Vagina (tissue), 2 donors: ENCODE results near the gene UNC5B. TPM values are rescaled to one million over a fixed set of nuclear protein-coding genes. Genes with fewer than 3 reads are reported as not detected.

ENCODE experiments used
- DNase-seq, 2 donors: peaks; one replicate each; pipeline ENCODE4 v3.0.0-alpha.2; 2017; ENCODE audit errors: extremely low spot score in 2 of 2
- H3K27ac ChIP-seq: fragments of 200-600 bp; sonication (generic); one replicate; pipeline ENCODE4 v1.5.1; 2019
- H3K27me3 ChIP-seq: fragments of 200-600 bp; sonication (generic); one replicate; pipeline ENCODE4 v1.5.1; 2019
- H3K36me3 ChIP-seq, 2 donors: fragments of 200-600 bp; sonication (generic); one replicate each; pipeline ENCODE4 v1.5.1; 2017 to 2019
- H3K4me1 ChIP-seq: fragments of 200-600 bp; sonication (generic); one replicate; pipeline ENCODE4 v1.5.1; 2019
- H3K4me3 ChIP-seq, 2 donors: fragments of 200-600 bp; sonication (generic); 1 replicate in 1 of 2; 2 replicates in 1 of 2; pipeline ENCODE4 v1.5.1; 2016 to 2019
- H3K9me3 ChIP-seq: fragments of 200-600 bp; sonication (generic); one replicate; pipeline ENCODE4 v1.5.1; 2019
- POLR2A ChIP-seq, 2 donors: fragments of 450-650 bp; IDR thresholded peaks; one replicate each; pipeline ENCODE4 v1.6.1; 2017; ENCODE audit warnings: antibody characterized with exemption in 2 of 2, mild to moderate bottlenecking in 2 of 2, moderate library complexity in 2 of 2
- POLR2AphosphoS5 ChIP-seq, 2 donors: sonication (generic); formaldehyde crosslinking; IDR thresholded peaks; one replicate each; pipeline ENCODE4 v1.9.0; 2017; ENCODE audit warnings: antibody characterized with exemption in 2 of 2, mild to moderate bottlenecking in 2 of 2, low read depth in 1 of 2; ENCODE audit not compliant: insufficient read depth in 1 of 2
- intact Hi-C: fragments of 100-400 bp; cut with DNase I; formaldehyde crosslinking; loops from one replicate; pipeline ENCODE4 v1.15.1; 2023
- total RNA-seq: library from RNA; depleted of rRNA; stranded (reverse); fragments of >200 nt; gene quantifications from one replicate; pipeline ENCODE4 v1.2.3, GENCODE V29; 2016
- TF ChIP-seq, protein P1 (sequence below), 3 experiments: fragments of 450-650 bp in 2 of 3; fragments of 200-600 bp in 1 of 3; sonication (generic) in 1 of 3; IDR thresholded peaks; one replicate each; pipeline ENCODE4 v1.5.1; 2017 to 2019; ENCODE audit warnings: antibody characterized with exemption in 3 of 3, mild to moderate bottlenecking in 2 of 3, moderate library complexity in 2 of 3

The UNC5B gene
- total RNA-seq, 1 donor from 2014 or later: 24.3 TPM

DNA sequence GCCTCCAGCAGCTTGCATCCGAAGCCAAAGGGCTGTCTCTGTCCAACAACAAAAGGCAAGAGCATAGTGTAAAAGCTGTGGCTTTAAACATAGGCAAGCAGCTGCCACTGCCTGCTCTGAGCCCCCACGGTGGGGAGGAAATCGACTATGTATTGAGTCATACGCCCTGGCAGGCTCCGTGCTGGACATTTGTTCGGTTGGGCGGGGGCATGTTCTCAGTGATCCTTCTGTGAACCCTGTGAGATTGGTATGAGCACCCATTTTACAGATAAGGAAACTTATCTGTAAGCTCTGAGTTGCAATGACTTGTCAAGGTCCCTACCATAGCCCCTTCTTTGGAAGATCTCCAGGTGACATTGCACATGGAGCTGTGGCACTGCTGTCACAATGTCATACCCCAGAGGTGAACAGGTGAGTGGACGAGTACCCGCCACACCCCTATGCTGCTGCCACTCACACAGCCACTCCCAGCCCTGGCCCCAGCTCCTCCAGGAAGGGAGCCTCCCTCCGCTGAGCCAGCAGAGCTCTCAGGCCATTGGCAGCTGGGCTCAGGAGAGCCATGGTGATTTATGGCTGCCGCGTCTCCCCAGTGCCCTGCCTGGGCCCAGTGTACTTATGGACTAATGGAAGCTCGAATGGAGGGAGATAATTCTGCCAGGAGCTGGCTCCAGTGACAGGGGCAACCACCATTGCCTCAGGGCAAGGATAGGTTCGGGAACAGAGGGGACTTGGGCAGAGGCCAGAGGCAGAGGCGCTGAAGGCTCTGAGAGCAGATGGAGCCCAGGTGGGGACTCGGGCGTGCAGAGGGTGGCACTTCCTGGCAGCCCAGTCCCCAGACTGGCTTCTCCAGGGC, 43.7 kb downstream of the UNC5B start:
- Histone ChIP-seq H3K4me1 (peaks cover 77% of the 10 kb centered on the region), H3K36me3 (no peaks in the 10 kb centered on the region)

DNA sequence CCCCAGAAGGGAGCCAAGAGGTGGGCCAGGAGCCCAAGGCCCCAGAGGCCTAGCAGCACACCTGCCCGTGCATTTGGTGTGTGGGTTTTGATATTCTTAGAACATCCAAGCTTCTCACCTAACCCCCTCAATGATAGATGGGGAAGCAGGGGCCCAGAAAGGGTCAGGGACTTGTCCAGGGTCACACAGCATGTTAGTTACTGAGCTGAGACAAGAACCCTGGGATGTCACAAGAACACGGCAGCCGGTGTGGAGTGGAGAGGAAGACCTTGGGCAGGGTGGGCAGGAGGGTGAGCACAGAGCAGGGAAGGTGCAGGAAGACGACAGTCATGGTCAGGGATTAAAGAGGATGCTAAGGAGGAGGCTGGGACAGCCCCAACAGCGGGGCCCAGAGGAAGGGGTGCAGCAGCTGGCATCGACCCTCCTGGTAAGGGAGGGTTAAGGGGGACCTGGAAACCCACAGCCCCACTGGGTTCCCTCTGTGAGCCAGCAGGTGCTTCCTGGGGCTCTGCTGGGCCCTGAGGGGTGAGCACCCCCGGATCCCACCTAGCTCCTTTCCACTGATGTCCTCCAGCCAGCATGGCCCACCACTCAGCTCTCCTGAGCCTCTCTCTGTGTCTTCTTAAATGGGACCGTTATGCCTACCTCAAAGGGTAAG, 44.4 kb downstream of the UNC5B start:
- Histone ChIP-seq H3K9me3 (no peaks in the 10 kb centered on the region), H3K27me3 (no peaks in the 10 kb centered on the region), H3K4me3 (no peak overlapping the region), H3K4me1 (peaks cover 85% of the 10 kb centered on the region), H3K27ac (peak overlapping the region; percentile 42), H3K36me3 (no peaks in the 10 kb centered on the region)
- DNase-seq: no peak
- intact Hi-C loops: no loop called here
- TF ChIP-seq, protein P1, sequence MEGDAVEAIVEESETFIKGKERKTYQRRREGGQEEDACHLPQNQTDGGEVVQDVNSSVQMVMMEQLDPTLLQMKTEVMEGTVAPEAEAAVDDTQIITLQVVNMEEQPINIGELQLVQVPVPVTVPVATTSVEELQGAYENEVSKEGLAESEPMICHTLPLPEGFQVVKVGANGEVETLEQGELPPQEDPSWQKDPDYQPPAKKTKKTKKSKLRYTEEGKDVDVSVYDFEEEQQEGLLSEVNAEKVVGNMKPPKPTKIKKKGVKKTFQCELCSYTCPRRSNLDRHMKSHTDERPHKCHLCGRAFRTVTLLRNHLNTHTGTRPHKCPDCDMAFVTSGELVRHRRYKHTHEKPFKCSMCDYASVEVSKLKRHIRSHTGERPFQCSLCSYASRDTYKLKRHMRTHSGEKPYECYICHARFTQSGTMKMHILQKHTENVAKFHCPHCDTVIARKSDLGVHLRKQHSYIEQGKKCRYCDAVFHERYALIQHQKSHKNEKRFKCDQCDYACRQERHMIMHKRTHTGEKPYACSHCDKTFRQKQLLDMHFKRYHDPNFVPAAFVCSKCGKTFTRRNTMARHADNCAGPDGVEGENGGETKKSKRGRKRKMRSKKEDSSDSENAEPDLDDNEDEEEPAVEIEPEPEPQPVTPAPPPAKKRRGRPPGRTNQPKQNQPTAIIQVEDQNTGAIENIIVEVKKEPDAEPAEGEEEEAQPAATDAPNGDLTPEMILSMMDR (IDR thresholded peaks at IDR 0.05): no peak
- no peak for TF ChIP-seq POLR2A (IDR thresholded peaks at IDR 0.05)

More for the DNA sequence above, 43.7 kb downstream of the UNC5B start:
- intact Hi-C loops: no loop called here
- Histone ChIP-seq H3K9me3 (no peaks in the 10 kb centered on the region), H3K4me3 (no peak overlapping the region), H3K27me3 (no peaks in the 10 kb centered on the region), H3K27ac (peak overlapping the region; percentile 42)
- no peak for DNase-seq
- no peak for TF ChIP-seq POLR2A (IDR thresholded peaks at IDR 0.05)
- TF ChIP-seq, protein P1 (IDR thresholded peaks at IDR 0.05): no peak
- peak in 1 of 2 donors; percentile 34 for TF ChIP-seq POLR2AphosphoS5 (IDR thresholded peaks at IDR 0.05; ENCODE audit: insufficient read depth in 1 of 2, low read depth in 1 of 2)

DNA sequence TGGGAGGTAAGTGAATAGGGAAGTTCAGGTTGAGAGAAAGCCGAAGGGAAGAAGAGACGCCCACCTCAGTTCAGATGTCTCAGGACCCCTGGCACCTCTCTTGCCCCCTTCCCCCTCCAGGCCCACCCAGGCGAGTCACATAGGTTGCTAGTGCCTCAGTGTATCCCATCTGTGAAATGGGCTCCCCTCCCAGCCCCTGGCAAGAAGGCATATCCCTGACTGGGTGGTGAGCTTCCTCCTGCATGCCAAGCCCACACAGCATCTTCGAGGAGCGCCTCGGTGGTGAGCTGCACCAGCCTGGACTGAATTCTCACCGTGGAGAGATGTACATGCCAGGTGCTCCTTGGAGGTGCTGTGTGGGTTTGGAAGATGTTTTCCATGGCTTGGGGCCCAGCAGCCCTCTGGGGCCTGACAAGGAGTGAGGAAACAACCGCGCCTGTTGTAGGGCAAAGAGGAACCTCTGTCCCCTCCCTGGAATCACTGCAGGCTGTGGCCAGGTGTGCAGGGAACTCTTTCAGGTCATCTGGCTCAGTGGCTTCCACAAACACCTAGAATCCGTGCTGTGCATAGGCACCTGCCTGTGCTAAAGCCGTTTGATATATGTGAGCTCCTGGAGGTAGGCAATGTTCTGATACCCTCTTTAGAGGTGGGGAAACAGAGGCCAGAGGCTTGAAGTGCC, 45.1 kb downstream of the UNC5B start:
- intact Hi-C loops: no loop called here
- no peak for DNase-seq
- no peaks in the 10 kb centered on the region for H3K9me3 ChIP-seq
- H3K4me3 ChIP-seq: no peak overlapping the region
- H3K36me3 ChIP-seq: no peaks in the 10 kb centered on the region
- TF ChIP-seq POLR2AphosphoS5 (IDR thresholded peaks at IDR 0.05; ENCODE audit: insufficient read depth in 1 of 2, low read depth in 1 of 2): no peak
- TF ChIP-seq, protein P1 (IDR thresholded peaks at IDR 0.05): no peak
- no peak for TF ChIP-seq POLR2A (IDR thresholded peaks at IDR 0.05)
- no peaks in the 10 kb centered on the region for H3K27me3 ChIP-seq
- no peak overlapping the region for H3K27ac ChIP-seq
- peaks cover 80% of the 10 kb centered on the region for H3K4me1 ChIP-seq

DNA sequence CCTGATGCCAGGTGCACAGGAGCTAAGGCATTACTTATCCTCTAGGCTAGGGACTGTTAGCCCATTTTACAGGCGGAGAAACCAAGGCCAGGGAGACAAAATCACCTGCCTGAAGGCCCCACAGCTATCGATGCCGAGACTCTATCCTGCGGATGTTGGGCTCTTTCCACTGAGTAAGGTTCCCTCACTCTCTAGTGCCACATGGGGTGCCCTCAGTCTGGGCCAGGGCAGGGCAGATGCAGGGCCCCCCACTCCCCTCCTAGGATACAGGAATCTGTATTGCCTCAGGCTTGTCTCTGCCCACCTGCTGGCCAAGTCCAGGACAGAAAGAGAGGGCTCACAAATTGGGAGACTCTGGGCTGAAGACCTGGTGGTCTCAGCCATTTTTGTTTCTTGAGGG, 45.7 kb downstream of the UNC5B start:
- Histone ChIP-seq H3K36me3 (no peaks in the 10 kb centered on the region), H3K4me3 (no peak overlapping the region), H3K27ac (peak overlapping the region; percentile 25), H3K4me1 (peaks cover 82% of the 10 kb centered on the region), H3K9me3 (no peaks in the 10 kb centered on the region), H3K27me3 (no peaks in the 10 kb centered on the region)
- TF ChIP-seq POLR2AphosphoS5 (IDR thresholded peaks at IDR 0.05; ENCODE audit: insufficient read depth in 1 of 2, low read depth in 1 of 2) (no peak), POLR2A (IDR thresholded peaks at IDR 0.05) (no peak)
- TF ChIP-seq, protein P1 (IDR thresholded peaks at IDR 0.05): no peak
- intact Hi-C loops: no loop called here
- no peak for DNase-seq
